K562 (cell line): ENCODE results near the gene NDRG4. TPM values are rescaled to one million over a fixed set of nuclear protein-coding genes. Genes with fewer than 3 reads are reported as not detected.

ENCODE experiments used
- AFF1 ChIP-seq, 2 experiments: fragments of 450-650 bp; IDR thresholded peaks; 2 replicates each; pipeline ENCODE4 v1.6.1; 2018; ENCODE audit warnings: mild to moderate bottlenecking in 2 of 2, low read depth in 1 of 2; ENCODE audit not compliant: partially characterized antibody in 2 of 2
- ARNT ChIP-seq, 2 experiments: fragments of 450-650 bp; IDR thresholded peaks; 2 replicates each; pipeline ENCODE4 v1.6.1; 2016; ENCODE audit warnings: mild to moderate bottlenecking in 1 of 2
- BRD4 ChIP-seq: fragments of 200-600 bp; sonication (generic); IDR thresholded peaks from 2 replicates; pipeline ENCODE4 v1.6.1; 2017; ENCODE audit warnings: inconsistent platforms
- FOXP1 ChIP-seq: sonication (generic); formaldehyde crosslinking; IDR thresholded peaks from 2 replicates; pipeline ENCODE4 v1.8.0; 2022; ENCODE audit warnings: mild to moderate bottlenecking, missing genetic modification reagents
- HBP1 ChIP-seq: fragments of 450-650 bp; formaldehyde crosslinking; IDR thresholded peaks from 2 replicates; pipeline ENCODE4 v1.4.0; 2022; ENCODE audit warnings: missing genetic modification characterization
- HMG20A ChIP-seq: fragments of 450-650 bp; formaldehyde crosslinking; conservative IDR thresholded peaks from 2 replicates; pipeline ENCODE4 v1.4.0; 2020; ENCODE audit warnings: mild to moderate bottlenecking, mixed read lengths
- HMGN3 ChIP-seq: IDR thresholded peaks from 2 replicates; pipeline ENCODE4 v1.6.1; 2011; ENCODE audit warnings: borderline replicate concordance, low read depth, mild to moderate bottlenecking, mixed read lengths, low read length; ENCODE audit not compliant: insufficient read length; ENCODE audit errors: extremely low read depth
- ID3 ChIP-seq, 2 experiments: fragments of 250-450 bp in 1 of 2; fragments of 450-650 bp in 1 of 2; sonication (Bioruptor Pico) in 1 of 2; IDR thresholded peaks; 2 replicates each; pipeline versions ENCODE4 v1.6.1 to v1.8.0; 2016 to 2021; ENCODE audit warnings: mild to moderate bottlenecking in 2 of 2, moderate library complexity in 2 of 2, missing compliant biosample characterization in 1 of 2, missing genetic modification characterization in 1 of 2
- IRF9 ChIP-seq: fragments of 450-650 bp; IDR thresholded peaks from 2 replicates; pipeline ENCODE4 v1.6.1; 2016; ENCODE audit warnings: missing biosample characterization, missing genetic modification characterization
- KLF13 ChIP-seq: fragments of 450-650 bp; IDR thresholded peaks from 2 replicates; pipeline ENCODE4 v1.6.1; 2016; ENCODE audit warnings: missing genetic modification characterization, low read depth, mild to moderate bottlenecking, missing compliant biosample characterization, moderate library complexity, borderline replicate concordance
- POLR3G ChIP-seq: IDR thresholded peaks from 2 replicates; pipeline ENCODE4 v1.6.1; 2011; ENCODE audit not compliant: insufficient read length, insufficient replicate concordance; ENCODE audit errors: extremely low read depth
- SIN3B ChIP-seq: fragments of 450-650 bp; IDR thresholded peaks from 2 replicates; pipeline ENCODE4 v1.6.1; 2017; ENCODE audit warnings: low read depth, mild to moderate bottlenecking, moderate library complexity
- TCF7L2 ChIP-seq: fragments of 150-350 bp; IDR thresholded peaks from 2 replicates; pipeline ENCODE4 v1.6.1; 2016; ENCODE audit warnings: low read depth, mild to moderate bottlenecking, low read length, moderate library complexity
- ZBTB17 ChIP-seq: fragments of 450-650 bp; formaldehyde crosslinking; IDR thresholded peaks from 2 replicates; pipeline ENCODE4 v1.4.0; 2020; ENCODE audit warnings: mild to moderate bottlenecking
- ZBTB2 ChIP-seq: fragments of 450-650 bp; IDR thresholded peaks from 2 replicates; pipeline ENCODE4 v1.6.1; 2016; ENCODE audit warnings: antibody characterized with exemption
- ZFP30 ChIP-seq: fragments of 250-450 bp; sonication (Bioruptor Pico); IDR thresholded peaks from 2 replicates; pipeline ENCODE4 v1.8.0; 2022; ENCODE audit warnings: moderate library complexity, mild to moderate bottlenecking, inconsistent platforms, borderline replicate concordance
- ZNF436 ChIP-seq: fragments of 250-450, 450-650 bp; sonication (Bioruptor Pico); formaldehyde crosslinking; IDR thresholded peaks from 2 replicates; pipeline ENCODE4 v1.7.0; 2020; ENCODE audit warnings: mild to moderate bottlenecking
- ZNF696 ChIP-seq: fragments of 250-450 bp; sonication (Bioruptor Pico); conservative IDR thresholded peaks from 2 replicates; pipeline ENCODE4 v1.4.0; 2020; ENCODE audit warnings: mild to moderate bottlenecking, moderate library complexity
- polyA plus RNA-seq, 8 experiments: library from polyadenylated mRNA; depleted of rRNA in 4 of 8; stranded (reverse) in 5 of 8; unstranded in 3 of 8; fragments of >200 nt; fragmentation: Nextera tagmentation in 2 of 8; fragmentation: Illumina TruSeq in 1 of 8; extraction: Ambion mirVana in 2 of 8; extraction: Trizol in 1 of 8; gene quantifications; 2 replicates each; pipeline versions ENCODE4 v1.2.1 to v1.2.3, GENCODE V29; 2011 to 2014; ENCODE audit warnings: inconsistent platforms in 1 of 8, missing spikeins in 1 of 8
- total RNA-seq, 7 experiments: library from RNA; depleted of rRNA in 6 of 7; stranded (reverse); fragments of >200 nt in 6 of 7; fragmentation: Illumina TruSeq in 2 of 7; extraction: Trizol in 2 of 7; gene quantifications; 2 replicates each; pipeline versions ENCODE4 v1.2.1 to v1.2.3, GENCODE V29; 2011 to 2021; ENCODE audit warnings: low replicate concordance in 1 of 7

NDRG4 gene
- total and polyA plus RNA-seq, 9 of the 15 experiments (the other 6 are each of a cell fraction or from before 2014, with no cell fraction given), result 0.06 to 0.95 (median 0.28) TPM

- TF ChIP-seq ZBTB17 (CRISPR knock-in tag), result no peak
- TF ChIP-seq KLF13 (tag), result no peak
- no peak for TF ChIP-seq ZNF436 (CRISPR knock-in tag)
- TF ChIP-seq IRF9 (tag), result no peak
- TF ChIP-seq ID3 (CRISPR knock-in tag; IDR thresholded peaks at IDR 0.05), result no peak
- TF ChIP-seq ID3 (tag; IDR thresholded peaks at IDR 0.05), result no peak
- no peak for TF ChIP-seq AFF1 (IDR thresholded peaks at IDR 0.05; ENCODE audit: low read depth in 1 of 2, partially characterized antibody in 2 of 2)
- TF ChIP-seq ZFP30, result no peak
- peak; percentile 81; the same call in 1 of the 2 replicates for TF ChIP-seq SIN3B
- TF ChIP-seq HMG20A (CRISPR knock-in tag), result no peak
- no peak for TF ChIP-seq BRD4
- 0 out of 2 replicates have a peak, but pooled peaks have one; percentile 24 for TF ChIP-seq ZBTB2
- TF ChIP-seq HBP1 (CRISPR knock-in tag), result no peak
- TF ChIP-seq TCF7L2, result no peak
- TF ChIP-seq HMGN3, result no peak
- no peak for TF ChIP-seq ZNF696 (CRISPR knock-in tag)
- TF ChIP-seq FOXP1 (CRISPR knock-in tag), result peak; percentile 81
- TF ChIP-seq ARNT (IDR thresholded peaks at IDR 0.05), result no peak
- no peak for TF ChIP-seq POLR3G
Observed at GRCh38 chr16:58515125-58515870, 15.4 kb downstream of the NDRG4 start, which contains the start of gene SETD6 (continued).
